HepG2 (cell line): ENCODE measurements around the gene ZDHHC11.
"Not testable (repeated sequence)": the region's sequence is repeated elsewhere in the genome, so short reads cannot be mapped to it uniquely, and the experiment has no call there.

Source experiments
- ARHGAP35 ChIP-seq: sonication (generic); formaldehyde crosslinking; IDR thresholded peaks from 2 replicates; pipeline ENCODE4 v1.9.0; 2022; ENCODE audit warnings: mild to moderate bottlenecking, inconsistent platforms, moderate library complexity, missing genetic modification reagents, borderline replicate concordance
- EZH2 ChIP-seq: conservative IDR thresholded peaks from 2 replicates; pipeline ENCODE4 v1.6.1; 2012; ENCODE audit warnings: mild to moderate bottlenecking, low read depth, low read length, moderate library complexity
- SOX13 ChIP-seq, 3 experiments: fragments of 450-650 bp in 1 of 3; sonication (generic) in 1 of 3; formaldehyde crosslinking in 1 of 3; IDR thresholded peaks in 2 of 3; conservative IDR thresholded peaks in 1 of 3; 2 replicates each; pipeline versions ENCODE4 v1.5.0 to v1.6.1; 2016 to 2020; ENCODE audit warnings: antibody characterized with exemption in 1 of 3, mild to moderate bottlenecking in 1 of 3, missing compliant biosample characterization in 1 of 3, missing genetic modification reagents in 1 of 3, moderate library complexity in 1 of 3
- TCF7L2 ChIP-seq: IDR thresholded peaks from 2 replicates; pipeline ENCODE4 v1.6.1; 2011; ENCODE audit warnings: mild to moderate bottlenecking, low read depth, low read length, moderate library complexity
- ZNF709 ChIP-seq: sonication (generic); formaldehyde crosslinking; IDR thresholded peaks from 2 replicates; pipeline ENCODE4 v1.5.0; 2020; ENCODE audit warnings: mild to moderate bottlenecking, missing genetic modification reagents
- ZNF781 ChIP-seq: sonication (generic); formaldehyde crosslinking; IDR thresholded peaks from 2 replicates; pipeline ENCODE4 v1.5.1; 2020; ENCODE audit warnings: borderline replicate concordance, mild to moderate bottlenecking, missing genetic modification reagents; ENCODE audit errors: not compliant biosample characterization
- ZNF792 ChIP-seq: IDR thresholded peaks from 2 replicates; pipeline ENCODE4 v1.6.1; 2016
- TF ChIP-seq, protein P1 (sequence below): sonication (generic); formaldehyde crosslinking; IDR thresholded peaks from 2 replicates; pipeline ENCODE4 v1.8.1; 2022; ENCODE audit warnings: mild to moderate bottlenecking, missing genetic modification reagents
- TF ChIP-seq, protein P2 (sequence below), 2 experiments: IDR thresholded peaks; 2 replicates each; pipeline ENCODE4 v1.6.1; 2011 to 2012; ENCODE audit warnings: low read length in 2 of 2, borderline replicate concordance in 1 of 2, low read depth in 1 of 2, mild to moderate bottlenecking in 1 of 2, moderate library complexity in 1 of 2

- TF ChIP-seq SOX13 (IDR thresholded peaks at IDR 0.05); SOX13 (CRISPR knock-in tag; conservative IDR thresholded peaks at IDR 0.05 in 1 of 2, IDR thresholded peaks at IDR 0.05 in 1 of 2); EZH2; ZNF781 (CRISPR knock-in tag); ZNF709 (CRISPR knock-in tag); ARHGAP35 (CRISPR knock-in tag); ZNF792 (CRISPR knock-in tag); TCF7L2: not testable (repeated sequence)
- TF ChIP-seq, protein P1, sequence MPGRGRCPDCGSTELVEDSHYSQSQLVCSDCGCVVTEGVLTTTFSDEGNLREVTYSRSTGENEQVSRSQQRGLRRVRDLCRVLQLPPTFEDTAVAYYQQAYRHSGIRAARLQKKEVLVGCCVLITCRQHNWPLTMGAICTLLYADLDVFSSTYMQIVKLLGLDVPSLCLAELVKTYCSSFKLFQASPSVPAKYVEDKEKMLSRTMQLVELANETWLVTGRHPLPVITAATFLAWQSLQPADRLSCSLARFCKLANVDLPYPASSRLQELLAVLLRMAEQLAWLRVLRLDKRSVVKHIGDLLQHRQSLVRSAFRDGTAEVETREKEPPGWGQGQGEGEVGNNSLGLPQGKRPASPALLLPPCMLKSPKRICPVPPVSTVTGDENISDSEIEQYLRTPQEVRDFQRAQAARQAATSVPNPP, result not testable (repeated sequence)
- TF ChIP-seq, protein P2, sequence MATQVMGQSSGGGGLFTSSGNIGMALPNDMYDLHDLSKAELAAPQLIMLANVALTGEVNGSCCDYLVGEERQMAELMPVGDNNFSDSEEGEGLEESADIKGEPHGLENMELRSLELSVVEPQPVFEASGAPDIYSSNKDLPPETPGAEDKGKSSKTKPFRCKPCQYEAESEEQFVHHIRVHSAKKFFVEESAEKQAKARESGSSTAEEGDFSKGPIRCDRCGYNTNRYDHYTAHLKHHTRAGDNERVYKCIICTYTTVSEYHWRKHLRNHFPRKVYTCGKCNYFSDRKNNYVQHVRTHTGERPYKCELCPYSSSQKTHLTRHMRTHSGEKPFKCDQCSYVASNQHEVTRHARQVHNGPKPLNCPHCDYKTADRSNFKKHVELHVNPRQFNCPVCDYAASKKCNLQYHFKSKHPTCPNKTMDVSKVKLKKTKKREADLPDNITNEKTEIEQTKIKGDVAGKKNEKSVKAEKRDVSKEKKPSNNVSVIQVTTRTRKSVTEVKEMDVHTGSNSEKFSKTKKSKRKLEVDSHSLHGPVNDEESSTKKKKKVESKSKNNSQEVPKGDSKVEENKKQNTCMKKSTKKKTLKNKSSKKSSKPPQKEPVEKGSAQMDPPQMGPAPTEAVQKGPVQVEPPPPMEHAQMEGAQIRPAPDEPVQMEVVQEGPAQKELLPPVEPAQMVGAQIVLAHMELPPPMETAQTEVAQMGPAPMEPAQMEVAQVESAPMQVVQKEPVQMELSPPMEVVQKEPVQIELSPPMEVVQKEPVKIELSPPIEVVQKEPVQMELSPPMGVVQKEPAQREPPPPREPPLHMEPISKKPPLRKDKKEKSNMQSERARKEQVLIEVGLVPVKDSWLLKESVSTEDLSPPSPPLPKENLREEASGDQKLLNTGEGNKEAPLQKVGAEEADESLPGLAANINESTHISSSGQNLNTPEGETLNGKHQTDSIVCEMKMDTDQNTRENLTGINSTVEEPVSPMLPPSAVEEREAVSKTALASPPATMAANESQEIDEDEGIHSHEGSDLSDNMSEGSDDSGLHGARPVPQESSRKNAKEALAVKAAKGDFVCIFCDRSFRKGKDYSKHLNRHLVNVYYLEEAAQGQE (IDR thresholded peaks at IDR 0.05; ENCODE audit: borderline replicate concordance in 1 of 2, low read depth in 1 of 2, low read length in 2 of 2), result not testable (repeated sequence)
These were observed 3.6 kb downstream of the ZDHHC11 start for GRCh38 chr5:847212-847611.
